AG08396 (cell line): ENCODE results near the gene TAAR1.
A peak's percentile ranks its signal among the peaks of the same experiment; 100 is the strongest.
"Not testable (repeated sequence)": the region's sequence is repeated elsewhere in the genome, so short reads cannot be mapped to it uniquely, and the experiment has no call there.

Experiments
- DNase-seq: peaks from one replicate; pipeline ENCODE4 v3.0.0; 2012; ENCODE audit warnings: low spot score, mixed read lengths

Gene TAAR1, protein sequence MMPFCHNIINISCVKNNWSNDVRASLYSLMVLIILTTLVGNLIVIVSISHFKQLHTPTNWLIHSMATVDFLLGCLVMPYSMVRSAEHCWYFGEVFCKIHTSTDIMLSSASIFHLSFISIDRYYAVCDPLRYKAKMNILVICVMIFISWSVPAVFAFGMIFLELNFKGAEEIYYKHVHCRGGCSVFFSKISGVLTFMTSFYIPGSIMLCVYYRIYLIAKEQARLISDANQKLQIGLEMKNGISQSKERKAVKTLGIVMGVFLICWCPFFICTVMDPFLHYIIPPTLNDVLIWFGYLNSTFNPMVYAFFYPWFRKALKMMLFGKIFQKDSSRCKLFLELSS

DNA sequence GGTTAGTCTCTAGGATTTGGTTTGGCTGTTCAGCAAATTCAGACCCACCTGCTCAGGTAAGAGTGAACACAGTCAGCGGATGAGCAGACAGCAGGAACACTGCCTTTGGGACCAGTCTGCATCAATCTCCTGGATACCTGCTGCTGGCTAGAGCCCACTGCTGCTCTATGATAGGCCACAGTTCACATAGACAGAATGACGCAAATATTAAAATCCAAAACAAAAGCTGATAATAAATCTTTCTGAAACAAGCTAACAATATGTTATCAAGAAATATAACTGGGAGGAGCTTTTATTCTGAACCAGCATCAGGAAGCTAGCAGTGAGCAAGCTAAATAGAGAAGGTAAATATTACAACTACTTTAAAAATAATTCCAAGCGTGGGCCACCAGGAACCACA, at the start of gene TAAR1:
TSS of gene TAAR1 (minus strand) at position 101 of the 400 bp plus-strand sequence. CDS start 13,179 bp downstream, outside the sequence.
- DNase-seq: no peak

DNA sequence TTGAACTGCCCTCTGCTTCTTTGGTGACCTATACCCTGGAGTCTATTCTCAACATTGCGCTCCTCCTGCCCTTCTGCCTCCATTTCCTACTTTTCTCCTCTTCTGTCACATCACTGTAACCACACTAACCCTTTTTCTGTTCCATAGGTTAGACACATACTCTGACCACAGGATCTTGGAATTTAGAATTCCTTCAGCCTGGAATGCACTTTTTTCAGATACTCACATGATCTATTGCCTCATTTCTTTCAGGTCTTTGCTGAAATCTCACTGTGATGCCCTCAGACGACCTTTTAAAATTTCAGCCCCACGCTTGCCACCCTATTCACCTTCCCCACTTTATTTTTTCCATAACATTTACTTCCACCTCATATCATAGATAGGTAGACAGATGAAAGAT, 49.8 kb upstream of the TAAR1 start:
- no peak for DNase-seq

DNA sequence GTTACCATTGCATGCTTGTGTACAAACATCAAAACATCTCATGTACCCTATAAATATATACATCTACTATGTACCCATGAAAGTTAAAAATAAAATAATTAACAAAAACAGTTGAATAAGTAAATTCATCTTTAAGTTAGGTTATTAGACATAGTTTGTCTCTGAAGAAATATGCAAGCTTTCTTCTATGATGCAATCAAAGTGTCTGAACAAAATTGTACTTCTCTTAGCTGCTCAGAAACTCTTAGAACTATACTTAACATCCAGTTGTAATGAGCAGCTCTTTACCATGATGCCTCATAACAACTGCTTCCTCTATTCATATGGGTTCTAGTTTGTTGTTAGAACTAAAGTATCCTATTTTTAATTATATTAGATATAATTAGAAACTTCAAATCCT, 49.0 kb upstream of the TAAR1 start:
- DNase-seq: no peak

DNA sequence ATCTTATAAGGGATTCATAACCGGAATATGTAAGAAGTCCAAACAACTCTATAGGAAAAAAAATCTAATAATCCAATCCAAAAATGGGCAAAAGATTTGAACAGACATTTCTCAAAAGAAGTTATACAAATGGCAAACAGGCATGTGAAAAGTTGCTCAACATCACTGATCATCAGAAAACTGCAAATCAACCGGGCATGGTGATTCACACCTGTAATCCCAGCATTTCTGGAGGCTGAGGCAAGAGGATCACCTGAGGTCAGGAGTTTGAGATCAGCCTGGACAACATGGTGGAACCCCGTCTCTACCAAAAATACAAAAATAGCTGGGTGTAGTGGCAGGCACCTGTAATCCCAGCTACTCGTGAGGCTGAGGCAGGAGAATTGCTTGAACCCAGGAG, 47.8 kb upstream of the TAAR1 start:
- DNase-seq: not testable (repeated sequence)

DNA sequence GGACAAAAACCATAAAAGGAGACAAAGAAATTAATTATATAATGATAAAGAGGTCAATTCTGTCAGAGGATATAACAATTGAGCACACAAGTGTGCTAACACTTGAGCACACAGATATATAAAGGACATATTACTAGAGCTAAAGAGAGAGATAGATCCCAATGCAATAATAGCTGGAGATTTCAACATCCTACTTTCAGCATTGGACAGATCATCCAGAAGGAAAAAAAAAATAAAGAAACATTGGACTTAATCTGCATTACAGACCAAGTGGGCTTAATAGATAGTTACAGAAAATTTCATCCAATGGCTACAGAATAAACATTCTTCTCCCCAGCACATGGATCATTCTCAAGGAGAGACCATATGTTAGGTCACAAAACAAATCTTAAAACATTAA, 45.0 kb upstream of the TAAR1 start:
- no peak for DNase-seq

DNA sequence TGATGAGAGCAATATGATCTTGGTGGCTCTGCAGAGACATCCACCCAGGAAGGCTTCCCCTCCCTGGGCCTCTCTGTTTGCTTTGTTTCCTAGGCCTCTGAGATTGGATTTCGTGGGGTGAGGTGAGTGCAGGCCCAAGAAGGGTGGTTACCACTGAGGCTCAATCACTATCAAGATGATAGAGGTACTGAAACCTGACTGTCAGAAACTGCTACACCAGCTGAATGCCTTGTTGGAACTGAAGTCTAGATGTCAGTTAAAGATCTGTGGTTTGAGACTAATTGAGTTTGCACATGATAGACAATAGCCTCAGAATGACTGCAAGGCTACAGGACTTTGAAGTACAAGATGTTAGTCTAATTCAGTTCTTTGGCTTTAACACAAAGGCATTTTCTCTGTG, 39.6 kb upstream of the TAAR1 start:
- no peak for DNase-seq

DNA sequence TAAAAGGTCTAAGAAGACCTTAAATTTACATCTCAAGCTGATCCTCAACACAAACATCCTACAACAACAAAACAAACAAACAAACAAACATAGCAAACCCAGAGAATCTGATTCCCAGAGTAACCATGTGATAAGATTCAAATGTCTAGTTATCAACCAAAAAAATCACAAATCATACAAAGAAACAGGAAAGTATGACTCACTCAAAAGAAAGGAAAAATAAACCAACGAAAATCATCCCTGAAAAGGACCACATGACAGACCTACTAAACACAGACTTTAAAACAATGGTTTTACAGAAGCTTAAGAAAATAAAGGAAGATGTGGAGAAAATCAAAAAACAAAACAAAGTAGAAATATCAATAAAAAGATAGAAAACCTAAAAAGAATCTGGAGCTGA, 36.8 kb upstream of the TAAR1 start:
- no peak for DNase-seq

DNA sequence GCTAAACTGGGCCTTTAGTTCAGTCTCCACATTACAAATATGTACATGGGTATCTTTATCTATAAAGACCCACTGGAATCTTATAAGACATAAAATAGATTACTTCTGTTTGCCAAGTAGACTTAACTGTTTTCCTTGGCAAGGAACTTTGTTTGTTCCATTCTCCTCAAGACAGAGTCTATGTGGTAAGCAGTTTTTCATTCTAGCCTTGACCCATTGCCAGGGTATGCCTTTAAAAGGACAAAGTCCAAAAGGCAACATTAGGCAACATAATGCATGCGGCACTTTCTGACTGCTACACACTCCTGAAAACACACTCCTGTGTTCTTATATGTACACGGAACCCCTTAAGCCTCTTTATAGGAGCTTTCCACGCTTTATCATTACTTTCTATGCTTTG, 34.5 kb upstream of the TAAR1 start:
- no peak for DNase-seq

DNA sequence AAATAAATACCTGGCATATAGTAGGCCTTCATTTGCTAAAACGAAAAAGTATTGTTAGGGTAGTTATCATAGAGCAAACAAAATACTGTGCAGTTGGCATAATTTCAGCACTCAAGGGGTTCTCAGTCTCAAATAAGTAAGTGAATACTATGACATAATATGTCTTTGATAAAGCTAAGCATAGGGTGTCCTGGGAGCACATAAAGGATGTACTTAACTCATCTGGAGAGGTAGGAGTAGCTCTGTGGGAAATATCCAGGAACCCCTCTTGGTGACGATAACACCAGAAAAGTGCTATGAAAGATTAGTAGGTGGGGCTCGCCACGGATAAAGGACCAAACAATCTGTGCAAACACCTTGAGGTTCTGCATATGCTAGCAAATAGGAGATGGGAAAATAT, 31.7 kb upstream of the TAAR1 start:
- no peak for DNase-seq

DNA sequence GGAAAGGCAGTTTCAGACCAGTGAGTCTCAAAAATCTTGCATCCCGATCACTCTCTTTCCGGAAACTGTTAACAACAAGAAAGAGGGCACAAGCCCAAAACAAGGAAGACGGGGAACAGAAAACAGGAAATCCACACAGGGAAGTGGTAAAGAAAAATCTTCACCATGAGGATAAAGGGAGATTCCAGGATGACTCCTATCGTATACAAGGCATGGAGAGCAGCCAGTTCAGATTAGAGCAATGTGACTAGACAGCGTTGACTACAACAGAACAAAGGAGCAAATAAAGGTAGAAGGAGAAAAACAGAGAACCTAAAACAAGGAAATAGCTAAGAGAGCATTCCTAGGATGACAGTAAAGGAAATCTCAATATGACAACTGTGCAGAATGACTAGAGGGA, 28.3 kb upstream of the TAAR1 start:
- DNase-seq: peak; percentile 12

DNA sequence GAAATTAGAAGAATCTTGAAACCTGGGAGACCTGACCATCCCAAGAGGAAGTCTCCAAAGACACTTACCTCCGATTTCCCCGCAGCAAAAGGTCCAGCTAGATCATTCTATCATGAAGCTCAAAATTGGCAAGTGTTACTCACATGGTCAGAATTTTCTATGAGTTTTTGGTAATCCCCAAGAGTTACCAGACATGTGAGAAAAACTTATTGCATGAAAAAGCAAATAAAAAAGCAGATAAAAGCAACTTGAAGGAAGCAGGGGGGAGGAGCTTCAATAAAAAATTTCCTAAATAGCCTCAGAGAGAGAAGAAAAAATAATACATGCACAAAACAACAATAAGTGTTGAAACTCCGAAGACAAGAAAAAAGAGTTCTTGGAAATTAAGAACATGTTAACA, 27.5 kb upstream of the TAAR1 start:
- DNase-seq: no peak

DNA sequence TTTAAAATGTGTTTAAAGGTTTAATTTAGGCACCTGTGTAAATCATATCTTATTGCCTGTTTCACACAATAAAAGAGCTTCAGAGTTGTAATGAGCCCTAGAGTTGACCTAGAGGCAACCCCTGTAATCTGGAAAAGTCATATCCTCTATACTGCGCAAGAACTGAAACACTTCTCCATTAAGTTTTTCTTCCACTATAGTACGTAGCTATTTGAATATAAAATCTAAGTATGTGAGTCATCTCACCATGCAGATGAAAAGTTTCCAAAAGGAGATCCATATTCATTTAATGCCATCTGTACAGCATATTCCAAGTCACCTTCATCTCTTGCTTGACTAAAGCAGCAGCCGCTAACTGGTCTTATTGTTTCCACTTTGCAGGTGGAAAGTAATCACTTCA, 26.0 kb upstream of the TAAR1 start:
- no peak for DNase-seq

DNA sequence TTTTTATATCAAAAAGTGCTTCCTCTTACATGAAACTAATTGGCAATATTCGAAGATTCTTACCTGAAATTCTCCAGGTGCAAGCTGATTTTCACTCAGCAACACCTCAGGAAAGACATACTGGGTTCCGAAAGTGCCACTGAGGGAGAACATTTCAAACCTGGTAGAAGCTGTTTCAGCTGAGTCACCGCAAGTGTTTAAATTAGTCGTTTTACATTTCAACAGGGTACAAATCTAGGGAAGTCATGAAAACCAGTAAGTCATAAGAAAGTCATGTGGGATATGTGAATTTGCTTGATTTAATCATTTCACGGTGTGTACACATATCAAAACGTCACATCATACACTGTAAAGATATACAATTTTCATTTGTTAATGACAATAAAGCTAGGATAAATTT, 25.3 kb upstream of the TAAR1 start:
- DNase-seq: no peak

DNA sequence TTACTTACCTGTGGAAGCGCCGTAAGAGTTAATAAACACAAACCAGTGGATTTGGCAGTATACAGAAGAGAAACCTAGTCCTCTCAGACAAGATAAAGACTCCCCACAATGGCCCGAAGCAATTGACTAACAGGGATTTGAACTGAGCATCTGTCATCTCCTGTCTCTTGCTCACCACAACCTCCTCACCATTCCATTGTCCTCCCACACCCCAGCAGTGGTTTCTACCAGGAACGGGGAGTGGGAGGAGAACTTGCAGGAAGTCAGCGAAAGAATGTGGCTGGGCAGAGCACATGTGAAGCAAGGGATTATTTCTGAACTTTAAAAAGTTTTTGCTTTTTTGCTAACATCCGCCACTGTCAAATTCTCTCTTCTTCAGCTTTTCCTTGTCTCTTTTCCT, 24.6 kb upstream of the TAAR1 start:
- no peak for DNase-seq

DNA sequence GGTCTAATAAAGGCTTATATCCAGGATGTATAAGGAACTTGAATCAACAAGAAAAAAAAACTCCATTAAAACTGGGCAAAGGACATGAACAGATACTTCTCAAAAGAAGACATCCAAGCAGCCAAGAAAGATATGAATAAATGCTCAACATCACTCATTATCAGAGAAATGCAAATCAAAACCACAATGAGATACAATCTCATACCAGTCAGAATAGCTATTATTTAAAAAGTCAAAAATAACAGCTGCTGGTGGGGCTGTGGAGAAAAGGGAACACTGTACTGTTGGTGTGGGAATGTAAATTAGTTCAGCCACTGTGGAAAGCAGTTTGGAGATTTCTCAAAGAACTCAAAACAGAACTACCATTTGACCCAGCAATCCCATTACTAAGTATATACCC, 20.1 kb upstream of the TAAR1 start:
- not testable (repeated sequence) for DNase-seq

DNA sequence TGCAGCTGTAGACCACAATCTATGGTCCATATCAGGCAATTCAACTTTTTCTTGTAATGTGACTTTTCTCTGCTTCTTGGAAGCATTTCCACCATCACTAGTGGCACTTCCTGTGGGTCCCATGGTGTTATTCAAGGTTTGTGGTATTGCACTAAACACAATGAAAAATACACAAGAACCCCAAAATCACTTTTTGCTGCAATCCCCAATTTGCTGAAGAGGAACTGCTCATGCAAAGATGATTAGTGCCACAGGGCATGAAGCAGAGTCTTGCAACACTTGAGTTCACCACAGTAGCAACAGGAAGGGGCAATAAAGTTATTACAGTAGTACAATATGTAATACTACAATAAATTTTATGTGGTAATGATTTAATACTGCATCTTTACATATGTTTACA, 16.8 kb upstream of the TAAR1 start:
- no peak for DNase-seq

DNA sequence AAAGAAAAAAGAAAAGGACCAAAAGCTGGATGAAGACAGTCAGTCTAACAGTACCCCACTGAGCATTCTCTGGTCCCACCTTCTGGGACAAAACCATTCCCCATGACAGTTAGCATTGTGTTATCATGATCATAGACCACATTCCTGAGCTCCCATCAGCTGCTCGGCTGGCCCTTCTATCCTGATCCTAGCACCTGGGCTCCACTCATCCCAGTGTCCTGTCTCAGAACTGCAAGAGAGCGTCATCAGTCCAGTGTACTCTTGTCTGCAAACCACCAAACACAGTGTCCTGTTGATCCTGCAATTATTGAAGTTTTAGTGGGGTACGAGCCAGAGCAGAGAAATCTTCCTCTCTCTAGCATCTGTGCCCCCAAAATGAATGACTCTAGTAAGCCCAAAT, 16.0 kb upstream of the TAAR1 start:
- DNase-seq: no peak

DNA sequence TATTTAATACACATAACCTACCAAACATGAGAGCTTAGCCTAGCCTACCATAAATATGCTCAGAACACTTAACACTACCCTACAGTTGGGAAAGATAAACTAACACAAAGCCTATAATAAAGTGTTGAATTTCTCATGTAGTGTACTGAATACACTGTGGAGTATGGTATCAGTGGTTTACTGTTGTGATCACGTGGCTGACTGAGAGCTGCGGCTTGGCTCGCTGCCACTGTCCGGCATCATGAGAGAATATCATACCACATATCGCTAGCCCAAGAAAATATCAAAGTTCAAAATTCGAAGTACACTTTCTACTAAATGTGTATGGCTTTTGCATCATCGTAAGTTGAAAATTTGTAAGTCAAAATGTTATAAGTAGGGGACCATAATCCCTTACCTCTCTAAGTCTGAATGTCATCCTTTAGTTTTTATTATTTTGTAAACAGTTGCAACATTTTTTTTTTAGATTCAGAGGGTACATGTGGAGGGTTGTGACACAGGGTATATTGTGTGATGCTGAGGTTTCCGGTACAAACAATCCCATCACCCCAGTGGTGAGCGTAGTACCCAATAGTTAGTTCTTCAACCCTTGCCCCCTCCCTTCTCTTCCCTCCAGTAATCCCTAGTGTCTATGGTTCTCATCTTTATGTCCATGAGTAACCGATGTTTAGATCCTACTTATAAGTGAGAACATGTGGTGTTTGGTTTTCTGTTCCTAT, 14.6 kb upstream of the TAAR1 start:
- DNase-seq: no peak

DNA sequence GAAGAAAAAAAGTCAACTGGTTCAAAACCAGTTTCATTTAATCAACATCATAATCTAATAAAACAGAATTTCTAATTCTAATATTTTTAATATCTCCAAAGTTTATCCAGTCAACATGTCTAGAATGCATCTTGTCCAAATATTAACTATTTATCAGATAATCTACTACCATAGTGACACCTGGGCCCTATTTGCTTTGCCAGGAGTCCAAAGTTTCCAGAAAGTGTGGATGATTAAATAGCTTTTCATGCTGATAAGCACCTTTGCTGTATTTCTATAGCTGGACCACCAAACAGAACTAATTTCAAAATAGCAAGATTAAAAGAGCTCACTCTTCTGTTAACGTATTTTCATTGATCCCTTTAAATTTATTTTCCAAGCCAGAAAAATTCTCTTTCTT, 12.3 kb upstream of the TAAR1 start:
- no peak for DNase-seq

DNA sequence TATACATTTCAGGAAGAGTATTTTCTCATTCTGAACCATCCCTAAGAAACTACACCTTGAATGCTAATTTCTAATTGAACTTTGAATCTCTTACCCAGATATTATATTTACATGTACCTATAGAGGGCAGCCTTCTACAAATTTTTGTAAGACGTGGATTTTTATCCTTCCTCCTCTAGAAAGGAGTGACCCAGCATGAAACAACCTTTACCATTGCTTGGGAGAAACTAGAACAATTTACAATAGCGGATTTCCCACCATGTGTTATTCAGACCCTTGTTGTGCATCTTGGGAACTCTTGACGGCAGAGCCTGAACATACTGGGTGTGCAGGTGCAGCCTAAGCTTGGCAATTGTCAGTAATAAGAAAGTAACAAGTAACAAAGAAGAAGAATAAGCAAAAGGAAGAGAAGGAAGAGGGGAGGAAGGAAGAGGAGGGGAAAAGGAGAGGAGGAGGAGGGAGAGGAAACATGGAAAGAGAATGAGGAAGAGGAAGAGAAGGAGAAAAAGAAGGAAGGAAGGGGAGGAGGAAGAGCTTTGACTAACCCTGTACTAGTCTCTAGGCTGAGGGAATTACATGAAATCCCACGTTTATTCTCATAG, 10.8 kb upstream of the TAAR1 start:
- DNase-seq: peak; percentile 31

DNA sequence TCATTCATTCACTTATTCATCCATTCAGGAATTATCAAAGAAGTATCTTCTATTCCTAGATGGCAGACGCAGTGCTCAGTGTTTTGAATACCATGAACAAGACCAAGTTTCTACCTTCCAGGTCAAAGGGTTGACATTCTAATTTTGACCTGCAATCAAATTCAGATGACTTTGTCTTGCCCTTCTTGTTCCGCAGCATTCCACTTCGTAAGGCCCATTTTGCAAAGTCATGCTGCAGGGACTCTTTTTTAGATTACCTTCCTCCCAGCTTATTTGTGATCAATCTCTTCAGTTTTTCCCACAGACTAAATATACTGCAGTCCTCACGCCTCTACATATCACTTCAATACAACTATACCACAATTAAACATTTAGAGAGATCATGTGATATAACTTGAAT, 7.1 kb upstream of the TAAR1 start:
- no peak for DNase-seq

DNA sequence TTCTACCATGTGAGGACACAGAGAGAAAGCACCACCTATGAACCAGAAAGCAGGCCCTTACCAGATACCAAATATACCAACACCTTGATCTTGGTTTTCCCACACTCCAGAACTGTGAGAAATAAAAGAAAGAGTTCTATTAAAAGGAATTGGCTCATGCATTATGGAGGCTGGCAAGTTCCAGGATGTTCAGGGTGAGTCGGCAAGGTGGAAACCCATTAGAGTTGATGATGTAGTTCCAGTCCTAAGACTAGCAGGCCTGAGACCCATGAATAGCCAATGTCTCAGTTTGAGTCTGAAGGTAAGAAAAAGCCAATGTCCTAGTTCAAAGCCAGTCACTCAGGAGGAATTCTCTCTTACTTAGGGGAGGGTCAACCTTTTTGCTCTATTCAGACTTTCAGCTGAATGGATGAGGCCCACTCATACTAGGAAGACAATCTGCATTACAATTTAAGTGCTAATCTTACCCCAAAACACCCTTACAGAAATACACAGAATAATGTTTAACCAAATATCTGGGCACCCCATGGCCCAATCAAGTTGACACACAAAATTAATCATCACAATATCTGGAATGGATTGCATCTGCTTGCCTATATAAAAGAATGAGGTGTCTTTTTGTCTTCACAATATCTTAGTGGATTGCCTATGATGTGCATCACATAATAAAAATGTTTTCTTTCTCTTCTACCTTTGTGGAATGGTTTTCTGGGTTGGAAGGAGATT, 5.5 kb upstream of the TAAR1 start:
- DNase-seq: no peak

DNA sequence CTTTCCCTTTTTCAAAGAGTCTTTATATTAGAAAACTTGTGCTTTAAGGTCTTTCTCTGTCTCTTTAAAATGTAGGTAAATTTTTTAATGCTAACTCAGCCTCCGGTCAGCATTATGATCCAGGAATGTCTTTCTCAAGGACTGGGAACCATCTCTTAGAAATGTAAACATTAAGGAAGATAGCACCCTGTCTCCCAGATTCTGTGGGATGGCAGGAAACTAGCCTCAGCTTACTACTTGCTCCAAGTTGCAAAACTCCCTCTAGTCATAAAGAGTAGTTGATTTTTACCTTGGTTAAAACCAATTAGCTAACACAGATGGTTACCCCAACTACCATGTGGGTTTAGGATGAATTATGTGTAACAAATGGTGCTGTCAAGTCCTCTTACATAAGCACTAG, 4.7 kb upstream of the TAAR1 start:
- DNase-seq: no peak
